PC-3 (cell line): ENCODE results near the gene TOMM34. TPM values are rescaled to one million over a fixed set of nuclear protein-coding genes. Genes with fewer than 3 reads are reported as not detected.

Experiments
- ATAC-seq: fragments of 200-7000 bp; cut with Tn5 transposase; 2 replicates; pipeline ENCODE4 v1.9.1; 2020; ENCODE audit warnings: mild to moderate bottlenecking, moderate library complexity
- BruUV-seq: library from RNA; stranded (reverse); fragments of 400-500 nt; replicated peaks from 2 replicates; lab custom pipeline; 2021; lab: Mats Ljungman, UMichigan
- CTCF ChIA-PET: fragments of 300-600 bp; sonication (Branson Sonifier 250); formaldehyde crosslinking; loops from one replicate; lab custom pipeline; 2022; ENCODE audit warnings: antibody characterized with exemption; lab: Charles Lee
- POLR2A ChIA-PET: fragments of 300-600 bp; sonication (Branson Sonifier 250); formaldehyde crosslinking; loops from one replicate; lab custom pipeline; 2022; ENCODE audit warnings: antibody characterized with exemption; ENCODE audit not compliant: unreplicated experiment; lab: Charles Lee
- DNase-seq: peaks from one replicate; pipeline ENCODE4 v3.0.0-alpha.2; 2015
- H2AFZ ChIP-seq: fragments of 300-600 bp; sonication (generic); 2 replicates; pipeline ENCODE4 v1.6.0; 2016; ENCODE audit warnings: antibody characterized with exemption, low read length
- H3F3A ChIP-seq: fragments of 300-600 bp; sonication (generic); one replicate; pipeline ENCODE4 v1.6.0; 2017; ENCODE audit warnings: antibody characterized with exemption, low read length, control low read depth, mild to moderate bottlenecking; ENCODE audit not compliant: unreplicated experiment
- H3K27ac ChIP-seq: fragments of 300-600 bp; sonication (generic); 2 replicates; pipeline ENCODE4 v1.5.1; 2016; ENCODE audit warnings: mild to moderate bottlenecking, low read length
- H3K27me3 ChIP-seq: fragments of 300-600 bp; sonication (generic); 2 replicates; pipeline ENCODE4 v1.6.1; 2016; ENCODE audit warnings: low read length, mixed read lengths
- H3K36me3 ChIP-seq: fragments of 300-600 bp; sonication (generic); 2 replicates; pipeline ENCODE4 v1.6.1; 2016; ENCODE audit warnings: low read depth, mixed run types, low read length, mixed read lengths
- H3K4me1 ChIP-seq: fragments of 300-600 bp; sonication (generic); 2 replicates; pipeline ENCODE4 v1.5.1; 2016; ENCODE audit warnings: low read length; ENCODE audit not compliant: insufficient read depth
- H3K4me2 ChIP-seq: fragments of 300-600 bp; sonication (generic); 2 replicates; pipeline ENCODE4 v1.6.0; 2016; ENCODE audit warnings: low read length
- H3K4me3 ChIP-seq: fragments of 300-600 bp; sonication (generic); 2 replicates; pipeline ENCODE4 v1.5.1; 2016; ENCODE audit warnings: mild to moderate bottlenecking, low read length, mixed read lengths
- H3K79me2 ChIP-seq: fragments of 300-600 bp; sonication (generic); 2 replicates; pipeline ENCODE4 v1.6.1; 2017; ENCODE audit warnings: low read length, mixed read lengths
- H3K9ac ChIP-seq: fragments of 300-600 bp; sonication (generic); 2 replicates; pipeline ENCODE4 v1.6.0; 2016; ENCODE audit warnings: mild to moderate bottlenecking, low read length
- H3K9me2 ChIP-seq: fragments of 300-600 bp; sonication (generic); replicated peaks from 2 replicates; pipeline ENCODE4 v1.6.1; 2016; ENCODE audit warnings: mixed run types, low read length, mixed read lengths
- H3K9me3 ChIP-seq: fragments of 300-600 bp; sonication (generic); 2 replicates; pipeline ENCODE4 v1.6.1; 2016; ENCODE audit warnings: low read length, mixed read lengths
- H4K20me1 ChIP-seq: fragments of 300-600 bp; sonication (generic); 2 replicates; pipeline ENCODE4 v1.6.1; 2016; ENCODE audit warnings: low read length, mixed read lengths
- CTCF ChIP-seq: fragments of 300-600 bp; sonication (generic); conservative IDR thresholded peaks from 2 replicates; pipeline ENCODE4 v1.5.1; 2017; ENCODE audit warnings: antibody characterized with exemption, low read depth, mild to moderate bottlenecking, low read length
- EZH2 ChIP-seq: fragments of 300-600 bp; sonication (generic); IDR thresholded peaks from one replicate; pipeline ENCODE4 v1.6.1; 2017; ENCODE audit warnings: antibody characterized with exemption, mild to moderate bottlenecking, low read length; ENCODE audit not compliant: unreplicated experiment
- EZH2phosphoT487 ChIP-seq: fragments of 300-600 bp; sonication (generic); IDR thresholded peaks from 2 replicates; pipeline ENCODE4 v1.6.1; 2018; ENCODE audit warnings: mild to moderate bottlenecking, antibody characterized with exemption, low read length, borderline replicate concordance
- intact Hi-C: fragments of 100-400 bp; cut with micrococcal nuclease; formaldehyde crosslinking; loops from 2 replicates; pipeline ENCODE4 v1.9.0; 2023
- total RNA-seq: library from RNA; depleted of rRNA; stranded (reverse); fragments of >200 nt; gene quantifications from 2 replicates; pipeline ENCODE4 v1.2.3, GENCODE V29; 2014

The TOMM34 gene
- total RNA-seq, 1 experiment from 2014 or later = 120 TPM

- ChIA-PET POLR2A (interaction anchor here (0.5 kb wide), 1 partner anchor 21 kb away, joined by 12 read pairs; no protein-coding TSS in a partner anchor), CTCF (interaction anchor here (0.6 kb wide), 3 partner anchors 19 to 124 kb away, joined by 3 to 5 read pairs (median 4); no protein-coding TSS in a partner anchor)
- BruUV-seq = TSS peak; percentile 32
These were observed 7.1 kb upstream of the TOMM34 start for GRCh38 chr20:44967207-44967807.

GRCh38 chr20:44966030-44966961, 6.1 kb upstream of the TOMM34 start, which contains the start of gene STK4:
STK4 (plus strand) TSS chr20:44966512; CDS start chr20:44966569, 57 bp downstream.
- Histone ChIP-seq H3K9me3 (no peaks in the 10 kb centered on the region), H2AFZ (peak within 1 kb of the TSS; percentile 97), H3K9ac (peak within 1 kb of the TSS; percentile 82), H3K27ac (peak within 1 kb of the TSS; percentile 49), H3K4me2 (peak within 1 kb of the TSS; percentile 96), H3K9me2 (no peaks in the 10 kb centered on the region), H3K79me2 (peaks cover 50% of the 10 kb centered on the region), H3K4me1 (peaks cover 42% of the 10 kb centered on the region), H3F3A (no peaks in the 10 kb centered on the region), H3K4me3 (peak within 1 kb of the TSS; percentile 96), H4K20me1 (0 out of 2 replicates have a peak, but pooled peaks cover 4% of the 10 kb centered on the region), H3K27me3 (no peaks in the 10 kb centered on the region), H3K36me3 (no peaks in the 10 kb centered on the region)
- intact Hi-C loops = no loop called here
- ATAC-seq (peak; percentile 85), DNase-seq (peak; percentile 98)
- CTCF ChIA-PET = no interaction called here
- BruUV-seq = no TSS peak
- POLR2A ChIA-PET = no interaction called here
- TF ChIP-seq EZH2 = no peak
- peak; percentile 70 for TF ChIP-seq CTCF

More at GRCh38 chr20:44967207-44967807, 7.1 kb upstream of the TOMM34 start:
- H3K4me1 ChIP-seq = peaks cover 35% of the 10 kb centered on the region
- peak overlapping the region; percentile 96 for H3K4me3 ChIP-seq
- H3K9me3 ChIP-seq = no peaks in the 10 kb centered on the region
- no peak for TF ChIP-seq EZH2phosphoT487
- TF ChIP-seq EZH2 = no peak
- TF ChIP-seq CTCF = no peak
- peak; percentile 15; the same call in 1 of the 2 replicates for ATAC-seq
- peak overlapping the region; percentile 97; the same call in 1 of the 2 replicates for H2AFZ ChIP-seq
- intact Hi-C loops = no loop called here
- DNase-seq = peak; percentile 29
- H3F3A ChIP-seq = peaks cover 2% of the 10 kb centered on the region
- H3K36me3 ChIP-seq = no peaks in the 10 kb centered on the region; the same call in 1 of the 2 replicates
- 0 out of 2 replicates have a peak, but pooled peaks cover 4% of the 10 kb centered on the region for H4K20me1 ChIP-seq
- H3K27ac ChIP-seq = no peak overlapping the region
- H3K4me2 ChIP-seq = peak overlapping the region; percentile 96
- H3K9ac ChIP-seq = peak overlapping the region; percentile 82
- no peaks in the 10 kb centered on the region for H3K9me2 ChIP-seq
- no peaks in the 10 kb centered on the region for H3K27me3 ChIP-seq
- H3K79me2 ChIP-seq = peaks cover 58% of the 10 kb centered on the region
